NCI-H2029 treated with DMSO at 0.1 percent for 48 hours (cell line): ENCODE data around the gene MUC4.

Source experiments
- DNase-seq: peaks from one replicate; lab custom pipeline; 2025; lab: John Stamatoyannopoulos, UW

MUC4 gene

DNA sequence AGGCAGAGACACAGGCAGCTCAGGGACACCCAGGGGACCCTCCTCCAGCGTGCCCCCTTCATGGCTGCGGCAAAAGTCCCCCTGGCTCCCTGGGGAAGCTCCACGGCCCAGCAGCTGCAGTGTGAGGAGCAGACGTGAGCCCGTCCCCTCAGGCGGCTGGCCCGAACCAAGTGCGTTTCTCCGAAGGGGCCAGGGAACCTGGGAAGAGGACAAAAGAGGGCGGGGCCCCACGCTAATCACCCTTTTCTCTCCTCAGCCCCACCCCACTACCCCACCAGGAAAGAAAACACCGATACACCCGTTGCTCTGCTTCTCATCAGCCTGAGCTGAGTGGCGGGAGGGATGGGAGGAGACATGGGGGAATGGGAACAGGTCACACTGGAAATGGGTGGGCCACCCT lies at the start of gene MUC4:
Gene MUC4 (minus strand): TSS at position 174 of the 400 bp plus-strand sequence. CDS start 112 bp downstream, at position 62.
- no peak for DNase-seq

- no peak for DNase-seq
Measured at GRCh38 chr3:195860456-195860855, 48.7 kb upstream of the MUC4 start.

DNA sequence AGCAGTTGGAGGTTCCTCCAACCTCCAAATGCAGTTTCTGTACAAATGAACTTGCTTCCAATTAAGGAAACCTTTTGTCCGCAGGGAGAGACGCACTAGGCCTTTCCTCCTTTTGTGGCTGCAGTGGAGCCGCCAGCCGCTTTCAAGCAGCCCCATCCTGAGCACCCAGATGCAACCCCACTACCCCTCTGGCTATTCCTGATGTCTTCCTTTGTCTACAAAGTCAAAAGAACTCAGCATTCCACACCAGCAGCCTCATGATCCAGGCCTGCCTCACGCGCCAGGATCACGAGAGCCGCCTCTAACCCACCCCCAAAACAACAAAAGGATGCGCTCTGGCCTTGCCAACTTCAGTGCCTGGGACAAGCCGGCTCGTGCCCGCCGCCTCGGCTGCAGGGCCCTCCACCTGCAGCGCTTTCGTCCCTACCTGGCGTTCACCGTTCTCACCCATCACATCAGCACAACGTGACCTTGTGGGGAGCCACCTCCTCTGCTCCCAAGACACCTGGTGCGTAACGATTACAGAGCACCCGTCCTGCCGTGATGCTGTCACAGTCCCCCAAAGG lies 48.2 kb upstream of the MUC4 start:
- DNase-seq, result no peak

DNA sequence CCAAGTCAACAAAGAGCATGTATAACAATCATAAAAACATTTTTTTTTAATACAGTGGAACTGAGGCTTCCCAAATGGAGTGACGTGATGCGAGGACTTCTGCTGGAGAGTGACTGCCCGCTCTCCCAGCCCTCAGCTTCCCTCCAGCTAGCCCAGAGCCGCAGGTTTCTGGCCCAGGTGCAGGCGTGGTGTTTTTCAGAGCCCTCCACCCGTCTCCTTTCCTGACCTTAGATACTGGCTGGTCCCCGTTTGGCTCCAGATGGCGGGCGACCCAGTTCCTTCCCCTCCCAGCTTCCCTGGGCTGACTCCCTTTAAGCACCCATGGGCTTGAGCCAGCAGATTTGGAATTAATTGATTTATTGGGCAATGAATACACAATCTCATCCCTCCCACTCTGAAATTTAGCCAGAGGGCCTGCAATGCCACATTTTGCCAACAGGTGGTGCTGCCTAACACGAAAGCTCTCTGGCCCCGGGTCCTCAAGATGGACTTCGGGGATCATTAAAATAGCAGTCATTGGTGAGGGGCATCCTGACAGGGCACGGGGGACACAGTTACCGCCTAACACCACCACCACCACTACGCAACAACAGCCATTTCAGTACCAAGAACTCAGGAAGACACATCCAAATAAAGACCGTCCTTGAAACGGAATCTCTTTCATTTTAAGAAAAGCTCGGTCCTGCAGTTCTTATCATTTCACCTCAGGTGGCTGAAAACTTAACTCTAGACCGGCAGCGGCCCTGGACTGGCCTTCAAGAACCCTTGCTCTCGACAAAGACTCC lies 47.5 kb upstream of the MUC4 start:
- peak; percentile 20 for DNase-seq

DNA sequence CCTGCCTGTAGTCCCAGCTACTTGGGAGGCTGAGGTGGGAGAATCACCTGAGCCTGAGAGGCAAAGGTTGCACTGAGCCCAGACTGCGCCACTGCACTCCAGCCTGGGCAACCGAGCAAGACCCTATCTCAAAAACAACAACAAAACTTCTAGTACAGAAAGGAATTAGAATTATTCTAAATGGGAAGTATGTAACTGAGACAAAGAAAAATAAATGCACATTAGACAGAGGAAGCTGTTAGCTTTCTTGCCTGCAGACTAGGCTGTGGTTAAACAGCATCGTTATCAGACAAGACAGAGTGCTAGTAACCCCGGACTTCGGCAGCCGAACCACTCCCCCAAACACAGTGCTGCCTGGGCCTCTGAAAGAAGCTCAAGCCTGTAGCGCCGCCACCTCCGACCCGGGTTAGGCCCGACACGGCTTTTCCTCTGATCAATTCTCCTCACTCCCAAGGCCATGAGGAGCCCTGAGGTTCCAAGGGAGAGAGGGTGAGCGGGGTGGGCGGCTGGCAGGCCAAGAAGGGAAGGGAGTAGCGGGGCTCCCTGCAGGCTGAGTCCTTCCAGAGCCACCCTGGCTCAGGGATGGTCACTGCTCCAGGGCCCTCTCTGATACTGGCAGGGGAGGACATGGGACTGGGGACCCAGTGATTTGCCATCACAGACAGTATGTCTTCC lies 44.8 kb upstream of the MUC4 start:
- DNase-seq, result no peak

DNA sequence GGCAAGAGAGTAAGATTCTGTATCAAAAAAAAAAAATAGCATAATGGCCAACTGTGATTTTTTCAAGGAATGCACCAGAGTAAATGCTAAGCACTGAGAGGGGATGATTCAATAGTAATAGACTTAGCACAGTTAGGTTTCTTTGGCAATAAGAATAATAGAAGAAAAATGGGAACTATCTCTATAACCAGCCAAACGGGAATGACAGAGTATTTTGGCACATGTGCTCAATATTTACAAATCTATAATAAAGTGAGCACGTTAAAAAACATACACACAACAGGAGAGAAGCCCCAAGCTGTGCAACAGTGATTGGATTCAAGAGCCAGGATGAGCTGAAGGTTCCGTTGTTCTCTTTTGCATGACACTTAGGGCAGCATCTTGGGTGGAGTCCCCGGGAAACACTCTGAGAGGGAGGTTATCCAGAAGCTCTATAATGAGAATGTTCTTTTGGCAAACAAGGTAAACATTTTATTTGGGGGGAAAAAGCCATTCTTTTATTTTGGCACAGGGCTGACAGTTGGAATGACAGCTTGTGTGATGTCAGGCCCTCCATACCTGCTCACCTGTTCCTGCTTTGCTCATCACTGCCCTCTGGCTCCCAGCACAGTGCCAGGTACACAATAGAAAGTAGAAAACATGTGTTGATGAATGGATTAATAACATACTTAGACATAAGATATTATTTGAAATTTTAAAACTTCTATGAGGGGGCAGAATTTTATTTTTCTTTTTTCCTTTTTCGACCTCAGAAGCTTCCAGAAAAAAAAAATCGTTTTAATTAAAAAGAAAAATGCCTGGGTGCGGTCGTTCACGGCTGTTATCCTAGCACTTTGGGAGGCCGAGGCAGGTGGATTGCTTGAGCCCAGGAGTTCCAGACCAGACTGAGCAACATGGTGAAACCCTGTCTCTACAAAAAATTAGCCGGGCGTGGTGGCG lies 44.0 kb upstream of the MUC4 start:
- no peak for DNase-seq

- DNase-seq, result no peak
Measured at GRCh38 chr3:195854628-195855294, 43.0 kb upstream of the MUC4 start.

- no peak for DNase-seq
Measured at GRCh38 chr3:195853996-195854395, 42.3 kb upstream of the MUC4 start.

DNA sequence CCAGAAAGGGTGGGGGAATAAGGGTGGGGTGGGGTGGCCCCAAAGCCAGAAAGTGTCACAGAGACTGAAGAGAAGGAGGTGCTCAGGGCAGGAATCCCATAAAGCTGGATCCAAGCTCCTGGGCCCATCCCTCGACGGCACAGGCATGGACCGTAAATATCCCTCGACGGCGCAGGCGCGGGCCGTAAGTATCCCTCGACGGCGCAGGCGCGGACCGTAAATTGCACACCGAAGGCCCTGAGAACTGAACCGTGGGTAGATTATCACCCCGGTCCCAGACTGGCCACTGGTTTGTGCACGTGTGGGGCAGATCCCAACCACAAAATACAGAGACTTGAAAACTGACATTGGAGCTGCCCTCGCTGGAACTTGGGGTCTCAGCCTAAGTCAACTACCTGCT lies 41.3 kb upstream of the MUC4 start:
- no peak for DNase-seq

DNA sequence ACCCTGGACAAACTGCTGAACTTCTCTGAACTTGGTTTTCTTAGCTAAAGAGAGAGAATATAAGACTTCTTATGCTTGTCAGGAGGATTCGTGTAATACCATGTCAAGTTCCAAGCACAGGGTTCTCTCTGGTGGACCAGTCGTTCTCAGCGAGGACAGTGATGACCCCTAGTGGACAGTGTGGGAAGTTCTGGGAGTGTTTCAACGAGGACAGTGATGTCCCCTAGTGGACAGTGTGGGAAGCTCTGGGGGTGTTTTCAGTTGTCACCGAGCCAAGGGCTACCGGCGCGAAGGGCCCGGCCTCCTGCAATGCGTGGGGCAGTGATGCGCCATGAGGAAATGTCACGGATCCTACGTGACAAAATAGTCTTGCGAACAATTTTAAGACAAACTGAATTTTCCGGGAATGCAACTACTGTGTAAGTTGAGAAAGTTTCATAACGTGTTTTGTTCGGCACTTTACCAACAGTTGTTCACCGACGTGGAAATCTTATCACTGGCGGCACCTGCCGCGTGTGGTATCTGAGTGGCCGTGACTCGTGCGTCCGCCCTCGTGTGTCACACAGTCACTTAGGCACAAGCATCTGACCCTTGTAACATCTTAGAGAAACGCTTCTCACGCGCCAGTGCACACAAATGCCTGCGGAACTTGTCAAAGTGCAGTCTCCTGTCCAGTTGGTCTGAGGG lies 39.3 kb upstream of the MUC4 start:
- peak; percentile 96 for DNase-seq

DNA sequence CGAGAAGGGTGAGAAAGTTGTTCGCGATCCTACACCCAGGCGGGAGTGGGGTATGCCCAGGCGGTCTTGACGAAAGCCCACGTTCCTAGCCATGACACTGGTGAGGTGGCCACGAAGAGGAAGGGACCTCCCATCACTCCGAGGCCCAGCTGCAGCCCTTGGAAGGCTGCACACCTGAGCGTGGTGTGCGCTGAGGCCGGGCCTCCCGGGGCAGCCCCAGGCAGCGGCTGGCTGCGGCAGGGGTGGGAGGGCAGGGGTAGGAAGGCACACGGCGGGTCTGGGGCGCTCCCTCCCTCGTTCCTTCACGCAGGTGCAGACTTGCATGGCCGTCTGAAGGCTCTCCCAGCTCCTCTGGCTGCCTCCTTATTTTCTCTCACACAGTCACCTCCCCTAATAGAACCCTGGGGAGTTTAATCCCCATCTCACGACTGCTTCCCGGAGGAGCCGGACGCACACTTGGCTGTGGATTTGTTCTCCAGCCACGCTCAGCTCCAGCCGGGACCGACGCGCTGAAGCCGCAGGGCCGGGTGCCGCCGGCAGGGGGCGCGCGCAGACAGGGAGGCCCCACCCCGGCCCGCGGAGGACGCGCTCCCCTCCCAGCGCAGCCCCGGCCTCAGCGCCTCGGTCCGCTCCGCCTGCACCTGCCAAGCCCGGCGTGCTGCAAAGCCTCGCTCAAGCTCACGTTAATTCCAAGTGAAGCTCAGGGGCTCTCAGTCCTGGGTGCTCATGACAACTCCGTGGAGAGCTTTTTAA lies 37.8 kb upstream of the MUC4 start:
- no peak for DNase-seq

- no peak for DNase-seq
Measured at GRCh38 chr3:195847055-195847950, 35.6 kb upstream of the MUC4 start.

- no peak for DNase-seq
Measured at GRCh38 chr3:195845483-195845882, 33.8 kb upstream of the MUC4 start.

DNA sequence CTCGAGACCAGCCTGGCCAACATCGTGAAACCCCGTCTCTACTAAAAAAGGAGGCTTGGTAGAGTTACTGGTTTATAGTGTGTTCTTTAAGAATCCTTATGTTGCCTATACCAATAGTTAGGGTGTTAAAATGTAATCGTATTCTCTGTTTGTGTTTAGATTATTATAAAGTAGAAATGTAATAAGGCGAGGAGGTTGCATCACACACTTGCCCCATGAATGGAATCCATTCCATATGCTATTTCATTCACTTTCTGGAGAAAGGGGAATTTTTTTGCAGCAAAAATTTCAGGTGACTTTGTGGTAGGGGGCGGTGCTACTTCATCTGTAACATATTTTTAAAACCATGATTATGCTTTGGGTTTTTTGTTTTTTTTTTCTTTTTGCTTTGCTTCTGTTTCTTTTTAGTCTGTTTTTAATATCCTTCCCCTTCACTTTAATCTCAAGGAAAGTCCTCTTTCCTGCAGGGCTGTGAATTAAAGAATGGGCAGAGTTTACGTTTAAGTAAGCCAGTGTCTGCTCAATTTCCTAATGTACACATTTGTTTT lies 33.0 kb upstream of the MUC4 start:
- DNase-seq, result no peak

DNA sequence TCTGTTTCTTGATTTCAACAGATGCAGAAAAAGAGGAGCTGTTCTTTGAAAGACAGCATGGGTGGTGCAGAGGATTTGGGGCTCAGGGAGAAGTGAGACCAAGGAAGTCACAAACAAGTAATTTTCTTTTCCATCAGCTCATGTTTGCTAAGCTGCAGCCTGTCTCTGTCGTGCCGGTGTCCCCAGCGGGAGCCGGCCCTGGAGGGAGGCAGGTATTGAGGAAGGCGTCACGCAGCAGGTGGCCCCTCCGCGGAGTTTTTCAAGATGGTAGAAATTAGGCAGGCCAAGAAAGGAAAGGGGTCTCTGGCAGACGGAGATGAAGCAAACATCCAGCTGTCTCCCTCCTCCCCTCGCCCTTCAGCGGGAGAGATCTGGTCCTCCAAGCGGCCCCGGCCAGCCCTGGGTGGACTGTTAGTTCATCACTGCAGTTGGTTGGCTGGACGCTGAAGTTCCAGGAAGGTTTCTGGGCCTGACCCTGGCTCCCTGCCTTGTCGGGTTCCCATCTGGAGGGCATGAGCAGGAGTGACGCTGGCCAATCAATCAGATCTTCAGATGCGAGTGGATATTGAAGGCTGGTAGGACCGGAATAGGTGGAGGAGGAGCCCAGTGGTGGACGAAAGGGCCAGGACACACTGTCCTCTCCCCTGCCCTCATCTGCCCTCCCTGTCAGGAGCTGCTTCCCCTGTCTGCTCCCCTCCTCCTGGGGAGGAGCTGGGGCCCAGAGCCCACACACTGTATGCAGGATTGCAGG lies 27.7 kb upstream of the MUC4 start:
- no peak for DNase-seq

GRCh38 chr3:195838714-195839113 lies 27.0 kb upstream of the MUC4 start:
- DNase-seq, result no peak

DNA sequence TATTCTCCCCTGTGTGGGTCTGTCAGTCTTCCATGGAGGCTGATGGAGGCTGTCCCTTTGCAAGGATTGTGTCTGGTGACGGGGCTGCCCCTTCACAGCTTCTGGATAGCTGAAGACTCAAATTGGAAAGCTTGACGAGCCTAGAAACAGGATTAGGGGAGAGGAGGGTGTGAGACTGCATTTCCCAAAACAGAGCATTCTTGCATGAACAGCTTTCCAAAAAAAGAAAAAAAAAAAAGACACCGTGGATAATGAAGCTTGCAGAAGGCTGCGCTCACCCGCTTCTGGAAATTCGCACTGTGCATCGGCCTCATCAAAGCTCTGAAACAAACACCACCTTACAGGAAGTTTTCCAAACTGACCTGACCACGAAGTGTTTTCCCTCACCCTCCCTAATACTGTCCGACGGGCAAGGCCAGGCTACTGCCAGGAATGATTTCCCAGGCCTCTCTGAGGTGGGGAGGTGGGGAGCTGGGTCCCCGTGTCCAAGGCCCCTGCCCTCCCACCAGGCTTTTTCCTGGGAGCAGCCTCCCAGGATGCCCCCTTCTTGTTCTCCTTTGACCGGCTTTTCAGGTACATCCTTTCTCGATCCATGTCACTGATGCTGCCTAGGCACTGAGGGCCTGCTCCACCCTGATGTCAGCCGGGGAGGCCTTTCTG lies 24.9 kb upstream of the MUC4 start:
- no peak for DNase-seq

DNA sequence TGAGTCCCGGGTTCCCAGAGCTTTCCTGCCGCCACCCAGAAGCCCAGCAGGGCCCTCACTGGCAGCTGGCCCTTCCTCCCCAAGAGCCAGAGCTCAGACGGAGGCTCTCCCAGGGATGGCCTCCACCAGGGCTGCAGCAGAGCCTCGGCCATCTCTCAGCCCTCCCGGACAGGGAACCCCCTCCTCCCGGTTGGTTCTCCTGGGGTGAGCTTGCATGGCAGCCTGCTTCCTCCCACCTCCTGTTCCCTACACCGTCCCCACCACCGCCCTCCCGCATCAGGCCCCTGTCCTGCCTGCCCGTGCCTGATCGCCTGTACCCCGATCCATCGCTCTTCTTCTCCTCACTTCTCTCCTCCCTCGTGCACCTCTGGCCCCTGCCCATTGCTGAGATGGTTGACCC lies 24.1 kb upstream of the MUC4 start:
- no peak for DNase-seq
